ENCODE data around the gene TBL1X. TPM values are rescaled to one million over a fixed set of nuclear protein-coding genes. Genes with fewer than 3 reads are reported as not detected.

The TBL1X gene
- total and polyA plus RNA-seq, 12 donors, result 5.0 to 256 (median 28.1) TPM

- Histone ChIP-seq H3K36me3 (replicated peaks in 1 of 2) (no peaks in the 10 kb centered on the region), H3K27me3 (no peaks in the 10 kb centered on the region), H3K4me3 (no peak overlapping the region), H3K27ac (no peak overlapping the region), H3K9me3 (replicated peaks in 1 of 3) (no peaks in the 10 kb centered on the region), H3K4me1 (replicated peaks in 1 of 2) (no peaks in the 10 kb centered on the region)
- no peak for TF ChIP-seq POLR2A (IDR thresholded peaks at IDR 0.05)
- intact Hi-C loops (cut with DNase I), result no loop called here
- WGBS, 4 donors, result 0% methylated on average over 1 of the region's 1 CpG
- DNase-seq, result no peak
Measured at GRCh38 chrX:9489234-9489633, 24.4 kb downstream of the TBL1X start.

GRCh38 chrX:9492901-9493300 lies 28.0 kb downstream of the TBL1X start:
- TF ChIP-seq CTCF (IDR thresholded peaks at IDR 0.05), result no peak
- no peak for TF ChIP-seq POLR2A (IDR thresholded peaks at IDR 0.05)
- WGBS, 4 donors, result 26 to 48% (median 34%) methylated on average over 2 of the region's 2 CpGs

GRCh38 chrX:9493936-9494335 lies 29.1 kb downstream of the TBL1X start:
- 92 to 99% (median 93%) methylated on average over 5 of the region's 5 CpGs for WGBS, 4 donors

More at GRCh38 chrX:9492901-9493300, 28.0 kb downstream of the TBL1X start:
- Histone ChIP-seq H3K9me3 (replicated peaks in 1 of 3) (no peaks in the 10 kb centered on the region), H3K4me1 (replicated peaks in 1 of 2) (no peaks in the 10 kb centered on the region), H3K36me3 (replicated peaks in 1 of 2) (no peaks in the 10 kb centered on the region), H3K27me3 (no peaks in the 10 kb centered on the region), H3K27ac (no peak overlapping the region), H3K4me3 (no peak overlapping the region)
- intact Hi-C loops (cut with DNase I), result no loop called here
- no peak for DNase-seq

GRCh38 chrX:9494771-9495170 lies 29.9 kb downstream of the TBL1X start:
- Histone ChIP-seq H3K4me3 (no peak overlapping the region), H3K27ac (no peak overlapping the region), H3K36me3 (replicated peaks in 1 of 2) (no peaks in the 10 kb centered on the region), H3K9me3 (replicated peaks in 1 of 3) (no peaks in the 10 kb centered on the region), H3K4me1 (replicated peaks in 1 of 2) (no peaks in the 10 kb centered on the region), H3K27me3 (no peaks in the 10 kb centered on the region)
- intact Hi-C loops (cut with DNase I), result no loop called here
- no peak for DNase-seq
- 43 to 71% (median 59%) methylated on average over 6 of the region's 6 CpGs for WGBS, 4 donors
- TF ChIP-seq POLR2A (IDR thresholded peaks at IDR 0.05), result no peak
- TF ChIP-seq CTCF (IDR thresholded peaks at IDR 0.05), result no peak

More at GRCh38 chrX:9493936-9494335, 29.1 kb downstream of the TBL1X start:
- H3K9me3 ChIP-seq (replicated peaks in 1 of 3), result no peaks in the 10 kb centered on the region
- H3K27ac ChIP-seq, result no peak overlapping the region
- no peak overlapping the region for H3K4me3 ChIP-seq
- H3K4me1 ChIP-seq (replicated peaks in 1 of 2), result no peaks in the 10 kb centered on the region
- intact Hi-C loops (cut with DNase I), result no loop called here
- DNase-seq, result no peak
- no peak for TF ChIP-seq POLR2A (IDR thresholded peaks at IDR 0.05)
- no peak for TF ChIP-seq CTCF (IDR thresholded peaks at IDR 0.05)
- no peaks in the 10 kb centered on the region for H3K27me3 ChIP-seq
- no peaks in the 10 kb centered on the region for H3K36me3 ChIP-seq (replicated peaks in 1 of 2)

GRCh38 chrX:9495496-9495895 lies 30.6 kb downstream of the TBL1X start:
- Histone ChIP-seq H3K27ac (no peak overlapping the region), H3K36me3 (replicated peaks in 1 of 2) (no peaks in the 10 kb centered on the region), H3K4me3 (no peak overlapping the region), H3K9me3 (replicated peaks in 1 of 3) (no peaks in the 10 kb centered on the region), H3K27me3 (no peaks in the 10 kb centered on the region), H3K4me1 (replicated peaks in 1 of 2) (no peaks in the 10 kb centered on the region)
- DNase-seq, result no peak
- WGBS, 4 donors, result 86 to 100% (median 94%) methylated on average over 5 to 10 of the region's 10 CpGs
- intact Hi-C loops (cut with DNase I), result no loop called here
- no peak for TF ChIP-seq POLR2A (IDR thresholded peaks at IDR 0.05)
- no peak for TF ChIP-seq CTCF (IDR thresholded peaks at IDR 0.05)

Measured in adrenal gland (tissue), 12 donors.